IMR-90 (cell line): ENCODE results near the gene RNF112. TPM values are rescaled to one million over a fixed set of nuclear protein-coding genes. Genes with fewer than 3 reads are reported as not detected.

Source experiments
- ATAC-seq: fragments of 200-7000 bp; cut with Tn5 transposase; 2 replicates; pipeline ENCODE4 v1.9.1; 2020; ENCODE audit warnings: low read depth, mild to moderate bottlenecking, moderate library complexity
- BruUV-seq: library from RNA; stranded (reverse); fragments of 400-500 nt; replicated peaks from 2 replicates; lab custom pipeline; 2021; lab: Mats Ljungman, UMichigan
- CTCF ChIA-PET: fragments of 300-600 bp; formaldehyde crosslinking; extraction: SDS; loops from one replicate; lab custom pipeline; 2021; ENCODE audit warnings: antibody characterized with exemption; lab: Yijun Ruan, JAX
- POLR2A ChIA-PET: fragments of 300-600 bp; sonication (Branson Sonifier 250); formaldehyde crosslinking; loops from one replicate; lab custom pipeline; 2022; ENCODE audit warnings: antibody characterized with exemption; ENCODE audit not compliant: unreplicated experiment; lab: Charles Lee
- DNase-seq: peaks from one replicate; pipeline ENCODE4 v3.0.0; 2013
- H2AFZ ChIP-seq: replicated peaks from 2 replicates; pipeline ENCODE3; 2013; ENCODE audit warnings: low read length, mild to moderate bottlenecking; ENCODE audit not compliant: poor library complexity
- H2AK5ac ChIP-seq: 2 replicates; pipeline ENCODE4 v1.6.1; 2013; ENCODE audit warnings: low read depth, low read length, inconsistent platforms
- H2AK9ac ChIP-seq: replicated peaks from 2 replicates; pipeline ENCODE3; 2013; ENCODE audit warnings: mild to moderate bottlenecking, low read depth, low read length, moderate library complexity; ENCODE audit not compliant: poor library complexity
- H2BK120ac ChIP-seq: 2 replicates; pipeline ENCODE4 v1.6.1; 2013; ENCODE audit warnings: low read depth, low read length, inconsistent platforms
- H2BK15ac ChIP-seq: 3 replicates; pipeline ENCODE4 v1.6.1; 2013; ENCODE audit warnings: low read depth, low read length, inconsistent platforms
- H2BK20ac ChIP-seq: 2 replicates; pipeline ENCODE4 v1.6.1; 2013; ENCODE audit warnings: low read depth, mild to moderate bottlenecking, inconsistent platforms, low read length, moderate library complexity
- H2BK5ac ChIP-seq: 2 replicates; pipeline ENCODE4 v1.6.1; 2013; ENCODE audit warnings: mild to moderate bottlenecking, low read depth, low read length, inconsistent platforms; ENCODE audit not compliant: poor library complexity, severe bottlenecking
- H3K14ac ChIP-seq: replicated peaks from 2 replicates; pipeline ENCODE4 v1.6.1; 2013; ENCODE audit warnings: low read depth, low read length, inconsistent platforms
- H3K18ac ChIP-seq: 2 replicates; pipeline ENCODE4 v1.6.1; 2013; ENCODE audit warnings: low read depth, low read length, control low read depth
- H3K23ac ChIP-seq: 2 replicates; pipeline ENCODE4 v1.6.1; 2013; ENCODE audit warnings: low read depth, low read length, inconsistent platforms
- H3K27ac ChIP-seq: 2 replicates; pipeline ENCODE4 v1.5.1; 2013; ENCODE audit warnings: mild to moderate bottlenecking, control low read depth, low read length; ENCODE audit not compliant: insufficient read depth
- H3K27me3 ChIP-seq: 2 replicates; pipeline ENCODE4 v1.6.1; 2013; ENCODE audit warnings: low read length; ENCODE audit not compliant: control insufficient read depth, insufficient read depth
- H3K36me3 ChIP-seq: 2 replicates; pipeline ENCODE4 v1.6.1; 2013; ENCODE audit warnings: low read length, mixed read lengths; ENCODE audit not compliant: control insufficient read depth, insufficient read depth
- H3K4ac ChIP-seq: 2 replicates; pipeline ENCODE4 v1.6.1; 2013; ENCODE audit warnings: low read depth, low read length, inconsistent platforms
- H3K4me1 ChIP-seq: 2 replicates; pipeline ENCODE4 v1.6.1; 2013; ENCODE audit warnings: low read length, mixed read lengths; ENCODE audit not compliant: control insufficient read depth, insufficient read depth
- H3K4me2 ChIP-seq: 2 replicates; pipeline ENCODE4 v1.6.1; 2013; ENCODE audit warnings: low read depth, mild to moderate bottlenecking, control low read depth, low read length, moderate library complexity
- H3K4me3 ChIP-seq: 2 replicates; pipeline ENCODE4 v1.5.1; 2013; ENCODE audit warnings: low read depth, mild to moderate bottlenecking, control low read depth, low read length, moderate library complexity; ENCODE audit not compliant: insufficient read depth
- H3K56ac ChIP-seq: 2 replicates; pipeline ENCODE4 v1.6.1; 2013; ENCODE audit warnings: low read length, inconsistent platforms; ENCODE audit not compliant: insufficient read depth; ENCODE audit errors: extremely low read depth
- H3K79me1 ChIP-seq, 2 experiments: 2 replicates each; pipeline ENCODE4 v1.6.1; 2013; ENCODE audit warnings: low read length in 2 of 2, inconsistent platforms in 1 of 2, low read depth in 1 of 2
- H3K9ac ChIP-seq: 2 replicates; pipeline ENCODE4 v1.6.1; 2013; ENCODE audit warnings: low read depth, low read length, control low read depth
- H3K9me1 ChIP-seq: 2 replicates; pipeline ENCODE4 v1.6.1; 2013; ENCODE audit warnings: low read length, inconsistent platforms; ENCODE audit not compliant: insufficient read depth
- H3K9me3 ChIP-seq: 2 replicates; pipeline ENCODE4 v1.6.1; 2013; ENCODE audit warnings: low read length; ENCODE audit not compliant: control insufficient read depth, insufficient read depth
- H4K20me1 ChIP-seq: 2 replicates; pipeline ENCODE4 v1.6.1; 2013; ENCODE audit warnings: low read length, inconsistent platforms; ENCODE audit not compliant: insufficient read depth
- H4K5ac ChIP-seq: 2 replicates; pipeline ENCODE4 v1.6.1; 2013; ENCODE audit warnings: mild to moderate bottlenecking, low read depth, low read length, control low read depth
- H4K8ac ChIP-seq, 2 experiments: 2 replicates each; pipeline ENCODE4 v1.6.1; 2013; ENCODE audit warnings: low read depth in 2 of 2, low read length in 2 of 2, control low read depth in 1 of 2, inconsistent platforms in 1 of 2
- H4K91ac ChIP-seq: 2 replicates; pipeline ENCODE4 v1.6.1; 2013; ENCODE audit warnings: low read depth, low read length, inconsistent platforms; ENCODE audit not compliant: insufficient read depth
- BHLHE40 ChIP-seq: fragments of 150-350 bp; IDR thresholded peaks from 2 replicates; pipeline ENCODE4 v1.6.1; 2016; ENCODE audit warnings: mild to moderate bottlenecking, low read depth, low read length
- CEBPB ChIP-seq: IDR thresholded peaks from 2 replicates; pipeline ENCODE4 v1.6.1; 2012; ENCODE audit warnings: low read depth, low read length, improper control_type of control experiment
- CHD1 ChIP-seq: IDR thresholded peaks from 2 replicates; pipeline ENCODE4 v1.6.1; 2012; ENCODE audit warnings: low read depth, low read length, improper control_type of control experiment
- CTCF ChIP-seq: conservative IDR thresholded peaks from 2 replicates; pipeline ENCODE4 v1.5.1; 2012; ENCODE audit warnings: mild to moderate bottlenecking, low read depth, low read length, improper control_type of control experiment
- ELK1 ChIP-seq: fragments of 150-350 bp; IDR thresholded peaks from 2 replicates; pipeline ENCODE4 v1.6.1; 2016; ENCODE audit warnings: low read depth, mild to moderate bottlenecking, low read length, moderate library complexity, borderline replicate concordance
- MAFK ChIP-seq: IDR thresholded peaks from 2 replicates; pipeline ENCODE4 v1.6.1; 2012; ENCODE audit warnings: low read depth, low read length, improper control_type of control experiment
- MAZ ChIP-seq: IDR thresholded peaks from 2 replicates; pipeline ENCODE4 v1.6.1; 2012; ENCODE audit warnings: low read depth, mild to moderate bottlenecking, low read length, improper control_type of control experiment, moderate library complexity, borderline replicate concordance
- MXI1 ChIP-seq: IDR thresholded peaks from 2 replicates; pipeline ENCODE4 v1.6.1; 2012; ENCODE audit warnings: low read depth, mild to moderate bottlenecking, low read length, moderate library complexity, borderline replicate concordance
- NFE2L2 ChIP-seq: fragments of 150-350 bp; IDR thresholded peaks from 2 replicates; pipeline ENCODE4 v1.6.1; 2016; ENCODE audit warnings: low read depth, mild to moderate bottlenecking, low read length
- POLR2A ChIP-seq: IDR thresholded peaks from 2 replicates; pipeline ENCODE4 v1.6.1; 2012; ENCODE audit warnings: mild to moderate bottlenecking, low read depth, low read length
- RAD21 ChIP-seq: IDR thresholded peaks from 2 replicates; pipeline ENCODE4 v1.6.1; 2012; ENCODE audit warnings: low read length, improper control_type of control experiment
- RCOR1 ChIP-seq: IDR thresholded peaks from 2 replicates; pipeline ENCODE4 v1.6.1; 2012; ENCODE audit warnings: mild to moderate bottlenecking, low read length, improper control_type of control experiment; ENCODE audit not compliant: insufficient replicate concordance
- RFX5 ChIP-seq: IDR thresholded peaks from 2 replicates; pipeline ENCODE4 v1.8.0; 2012; ENCODE audit warnings: low read depth, mild to moderate bottlenecking, low read length, moderate library complexity
- SMC3 ChIP-seq: fragments of 150-350 bp; IDR thresholded peaks from 2 replicates; pipeline ENCODE4 v1.6.1; 2016; ENCODE audit warnings: low read depth, mild to moderate bottlenecking, antibody characterized with exemption, low read length, moderate library complexity
- USF2 ChIP-seq: fragments of 150-350 bp; IDR thresholded peaks from 2 replicates; pipeline ENCODE4 v1.6.1; 2017; ENCODE audit warnings: mild to moderate bottlenecking, antibody characterized with exemption, low read length, low read depth
- WGBS, 2 experiments: methylation state at CpG; one replicate each; pipeline versions ENCODE4 v1.1.5 to v1.1.7; 2013; ENCODE audit warnings: missing lambda C conversion rate in 2 of 2; ENCODE audit not compliant: insufficient read length in 1 of 2; ENCODE audit errors: extremely low coverage in 2 of 2; 5-methylcytosine and 5-hydroxymethylcytosine counted together
- dilution Hi-C: fragments of 300-500 bp; cut with HindIII; formaldehyde crosslinking; loops from one replicate; pipeline ENCODE4 v1.14.3; 2018; ENCODE audit warnings: low sequenced_read_pairs; ENCODE audit not compliant: unreplicated experiment
- in situ Hi-C: fragments of 300-500 bp; cut with MboI; formaldehyde crosslinking; loops from 3 replicates; pipeline ENCODE4 v1.14.3; 2019; ENCODE audit warnings: low sequenced_read_pairs, inconsistent platforms, mixed read lengths
- intact Hi-C: fragments of 100-400 bp; cut with micrococcal nuclease; formaldehyde crosslinking; loops from 2 replicates; pipeline ENCODE4 v1.10.0; 2022
- polyA plus RNA-seq, 3 experiments: library from polyadenylated mRNA; depleted of rRNA; stranded (reverse); fragments of >200 nt; gene quantifications; 2 replicates each; pipeline ENCODE4 v1.2.3, GENCODE V29; 2012; ENCODE audit warnings: low replicate concordance in 1 of 3
- total RNA-seq: library from RNA; depleted of rRNA; stranded (reverse); fragments of >200 nt; gene quantifications from 2 replicates; pipeline ENCODE4 v1.2.3, GENCODE V29; 2012

RNF112 gene
- total and polyA plus RNA-seq, 2 of the 4 experiments (the other 2 are of a cell fraction), result 2.5 to 5.7 TPM

GRCh38 chr17:19376811-19377210 is 34.2 kb upstream of the RNF112 start:
- in situ Hi-C loops (no loop called here), intact Hi-C loops (loop anchor here (5.0 kb wide), 1 partner anchor 385 kb away; no protein-coding TSS in a partner anchor), dilution Hi-C loops (no loop called here)
- no peaks in the 10 kb centered on the region for H3K9me3 ChIP-seq
- H3K4me2 ChIP-seq, result peak overlapping the region; percentile 58
- no peak overlapping the region for H2BK15ac ChIP-seq
- peak overlapping the region; percentile 68 to 69; a peak in 2 of 4 replicates for H4K8ac ChIP-seq
- no TSS peak for BruUV-seq
- CTCF ChIA-PET, result no interaction called here
- no peak for DNase-seq
- H3K9ac ChIP-seq, result peak overlapping the region; percentile 82; the same call in 1 of the 2 replicates
- peaks cover 27 to 43% of the 10 kb centered on the region in 2 experiments for H3K79me1 ChIP-seq
- H3K18ac ChIP-seq, result no peak overlapping the region
- H4K20me1 ChIP-seq, result peaks cover 16% of the 10 kb centered on the region
- no peaks in the 10 kb centered on the region for H3K27me3 ChIP-seq
- H4K5ac ChIP-seq, result 0 out of 2 replicates have a peak overlapping the region, but pooled peaks have one; percentile 21
- peak overlapping the region; percentile 92 for H2BK5ac ChIP-seq
- WGBS, 2 experiments, result no CpG with 5 or more reads among the region's 2 CpGs
- H3K14ac ChIP-seq, result peak overlapping the region; percentile 77
- no peak for ATAC-seq
- H3K36me3 ChIP-seq, result peaks cover 24% of the 10 kb centered on the region
- no peak overlapping the region for H3K27ac ChIP-seq
- peaks cover 16% of the 10 kb centered on the region for H3K9me1 ChIP-seq
- TF ChIP-seq ELK1 (no peak), RCOR1 (no peak), MAZ (no peak), CTCF (no peak), SMC3 (no peak), RFX5 (no peak), POLR2A (no peak), NFE2L2 (no peak), RAD21 (no peak), MXI1 (no peak), CHD1 (no peak), MAFK (no peak), USF2 (no peak), CEBPB (no peak), BHLHE40 (no peak)
- peak overlapping the region; percentile 66; the same call in 1 of the 2 replicates for H3K4me3 ChIP-seq
- peak overlapping the region; percentile 24 for H2AFZ ChIP-seq
- H4K91ac ChIP-seq, result no peak overlapping the region
- H2BK120ac ChIP-seq, result no peak overlapping the region
- POLR2A ChIA-PET, result interaction anchor here (1.3 to 1.5 kb wide), 2 partner anchors 10 to 12 kb away, joined by 5 to 12 read pairs; partner anchors contain the start of gene MFAP4
- H2BK20ac ChIP-seq, result peak overlapping the region; percentile 1; the same call in 1 of the 2 replicates
- H3K56ac ChIP-seq, result 0 out of 2 replicates have a peak overlapping the region, but pooled peaks have one; percentile 35
- H3K4ac ChIP-seq, result peak overlapping the region; percentile 9; the same call in 1 of the 2 replicates
- H2AK5ac ChIP-seq, result peak overlapping the region; percentile 54; the same call in 1 of the 2 replicates
- peak overlapping the region; percentile 70 for H2AK9ac ChIP-seq
- peaks cover 9% of the 10 kb centered on the region; the same call in 1 of the 2 replicates for H3K4me1 ChIP-seq
- no peak overlapping the region; the same call in 1 of the 2 replicates for H3K23ac ChIP-seq
